Pancreas (tissue), 10 donors: ENCODE data around the gene MARS1. TPM values are rescaled to one million over a fixed set of nuclear protein-coding genes. Genes with fewer than 3 reads are reported as not detected.
A peak's percentile ranks its signal among the peaks of the same experiment; 100 is the strongest.

Experiments used
- ATAC-seq, 4 donors: fragments of 200-7000 bp; cut with Tn5 transposase; one replicate each; pipeline versions ENCODE4 v1.8.0 to v1.9.1; 2020; ENCODE audit warnings: mild to moderate bottlenecking in 4 of 4, moderate library complexity in 4 of 4
- DNase-seq, 6 donors: peaks; one replicate each; pipeline ENCODE4 v3.0.0-alpha.2; 2020
- FAIRE-seq: peaks from 2 replicates; lab custom pipeline; 2012; peaks lifted over from hg19 to GRCh38; lab: Jason Lieb, UNC
- H3K27ac ChIP-seq, 4 donors: fragments of 200-600 bp; sonication (generic); 1 replicate in 3 of 4; 2 replicates in 1 of 4; pipeline versions ENCODE4 v1.5.0 to v1.8.0; 2020
- H3K27me3 ChIP-seq, 4 donors: fragments of 200-600 bp; one replicate each; pipeline ENCODE4 v1.8.0; 2021
- H3K36me3 ChIP-seq, 3 donors: fragments of 200-600 bp; sonication (generic) in 1 of 3; one replicate each; pipeline versions ENCODE4 v1.5.0 to v1.8.0; 2020 to 2021
- H3K4me1 ChIP-seq, 3 donors: fragments of 200-600 bp; one replicate each; pipeline ENCODE4 v1.8.0; 2021
- H3K4me3 ChIP-seq, 4 donors: fragments of 200-600 bp; sonication (generic) in 2 of 4; one replicate each; pipeline versions ENCODE4 v1.5.0 to v1.8.0; 2020 to 2021
- H3K9me3 ChIP-seq, 4 donors: fragments of 200-600 bp; one replicate each; pipeline ENCODE4 v1.8.0; 2021
- CTCF ChIP-seq, 4 donors: fragments of 200-600 bp; sonication (generic) in 3 of 4; IDR thresholded peaks; one replicate each; pipeline versions ENCODE4 v1.5.0 to v1.8.0; 2021; ENCODE audit warnings: antibody characterized with exemption in 4 of 4
- WGBS, 2 donors: extraction: QIAGEN DNeasy Blood & Tissue Kit; methylation state at CpG; one replicate each; pipeline ENCODE4 v1.1.7; 2013; 5-methylcytosine and 5-hydroxymethylcytosine counted together
- intact Hi-C, 3 donors: fragments of 100-400 bp; cut with DNase I; formaldehyde crosslinking; loops; one replicate each; pipeline versions ENCODE4 v1.11.1 to v1.14.2; 2022
- polyA plus RNA-seq, 2 donors: library from polyadenylated mRNA; stranded (reverse); fragments of 200-250 nt; gene quantifications; one replicate each; pipeline ENCODE4 v1.2.3, GENCODE V29; 2013
- total RNA-seq, 6 donors: library from RNA; stranded (reverse); fragmentation: NEBNext Ultra II Directional in 4 of 6; extraction: Animal tissue kit (Norgen Biotek cat#: 25700) in 4 of 6; gene quantifications; one replicate each; pipeline versions ENCODE4 v1.2.1 to v1.2.4, GENCODE V29; 2021 to 2023
- donor health status: healthy with polysubstance abuse.
- donor health status: DM: no; HTN: no; CAD: no; lungs with moderate emphysema.
- donor health status: DM: no; HTN: no; CAD: no.
- donor health status: control.
- donor health status: control.
- donor health status: Bipolar disorder and iron deficiency.
- donor health status: DM: yes; HTN: yes; CAD: no.
- donor health status: DM: no; HTN: no; CAD: no.
- donor health status: DM: no; HTN: no; CAD: no.
- donor health status: DM: yes; HTN: yes; CAD: no.

Gene MARS1
- total and polyA plus RNA-seq, 8 donors, result 33.4 to 210 (median 88.8) TPM

- Histone ChIP-seq H3K4me1 (peaks cover 0 to 4% (median 0%) of the 10 kb centered on the region in 3 donors), H3K36me3 (no peaks in the 10 kb centered on the region), H3K9me3 (no peaks in the 10 kb centered on the region), H3K27ac (no peak within 1 kb of the TSS), H3K27me3 (no peaks in the 10 kb centered on the region), H3K4me3 (no peak within 1 kb of the TSS)
- TF ChIP-seq CTCF (IDR thresholded peaks at IDR 0.05), result no peak
- 57 to 59% methylated on average over 10 of the region's 10 CpGs for WGBS, 2 donors
- ATAC-seq (no peak), FAIRE-seq (no peak), DNase-seq (peak in 2 of 6 donors; percentile 68 to 79)
- intact Hi-C loops, result loop anchor here (5.0 to 10.0 kb wide), 3 partner anchors 147 to 240 kb away; partner anchors contain the start of gene NXPH4 (in 1 of the 3)
These were observed 33.1 kb upstream of the MARS1 start, which contains the start of gene INHBE for GRCh38 chr12:57454566-57455373. TSS of gene INHBE (plus strand) at chr12:57455307. CDS start at chr12:57455537, 230 bp downstream.

- no peak for TF ChIP-seq CTCF (IDR thresholded peaks at IDR 0.05)
- intact Hi-C loops, result loop anchor here in 2 of 3 donors (10.0 kb wide), 2 partner anchors 151 to 241 kb away; partner anchors contain the start of gene NXPH4 (in 1 of the 2)
- WGBS, 2 donors, result 50 to 52% methylated on average over 9 to 10 of the region's 10 CpGs
- no peak for ATAC-seq
- no peak for FAIRE-seq
- H3K9me3 ChIP-seq, result no peaks in the 10 kb centered on the region
- DNase-seq, result peak in 1 of 6 donors; percentile 65
- H3K36me3 ChIP-seq, result no peaks in the 10 kb centered on the region
- no peak overlapping the region for H3K27ac ChIP-seq
- H3K4me3 ChIP-seq, result no peak overlapping the region
- H3K27me3 ChIP-seq, result no peaks in the 10 kb centered on the region
- H3K4me1 ChIP-seq, result peaks cover 0 to 4% (median 0%) of the 10 kb centered on the region in 3 donors
These were observed 32.3 kb upstream of the MARS1 start for GRCh38 chr12:57455374-57456144.

GRCh38 chr12:57456145-57456700 lies 31.6 kb upstream of the MARS1 start:
- intact Hi-C loops, result loop anchor here in 2 of 3 donors (10.0 kb wide), 2 partner anchors 151 to 241 kb away; partner anchors contain the start of gene NXPH4 (in 1 of the 2)
- WGBS, 2 donors, result 22 to 24% methylated on average over 15 of the region's 15 CpGs
- no peak for FAIRE-seq
- no peaks in the 10 kb centered on the region for H3K9me3 ChIP-seq
- DNase-seq, result peak in 2 of 6 donors; percentile 53 to 61
- ATAC-seq, result no peak
- H3K36me3 ChIP-seq, result no peaks in the 10 kb centered on the region
- no peak overlapping the region for H3K27ac ChIP-seq
- no peak overlapping the region for H3K4me3 ChIP-seq
- TF ChIP-seq CTCF (IDR thresholded peaks at IDR 0.05), result peak in 2 of 4 donors; percentile 35 to 46
- peaks cover 0 to 9% (median 5%) of the 10 kb centered on the region in 3 donors for H3K4me1 ChIP-seq
- H3K27me3 ChIP-seq, result no peaks in the 10 kb centered on the region

GRCh38 chr12:57456737-57457490 lies 31.0 kb upstream of the MARS1 start:
- intact Hi-C loops, result loop anchor here in 2 of 3 donors (10.0 kb wide), 2 partner anchors 152 to 242 kb away; partner anchors contain the start of gene NXPH4 (in 1 of the 2)

More at GRCh38 chr12:57456737-57457490, 31.0 kb upstream of the MARS1 start:
- no peaks in the 10 kb centered on the region for H3K27me3 ChIP-seq
- ATAC-seq, result no peak
- TF ChIP-seq CTCF (IDR thresholded peaks at IDR 0.05), result no peak
- no peak for FAIRE-seq
- no peak for DNase-seq
- H3K36me3 ChIP-seq, result no peaks in the 10 kb centered on the region
- no peak overlapping the region for H3K27ac ChIP-seq
- H3K9me3 ChIP-seq, result no peaks in the 10 kb centered on the region
- no peak overlapping the region for H3K4me3 ChIP-seq
- H3K4me1 ChIP-seq, result peaks cover 0 to 12% (median 10%) of the 10 kb centered on the region in 3 donors
- WGBS, 2 donors, result 65 to 72% methylated on average over 5 to 6 of the region's 6 CpGs
